ENCODE results near the gene ZNF79.

Gene ZNF79

GRCh38 chr9:127404631-127405030 lies 19.6 kb upstream of the ZNF79 start:
- no peak for TF ChIP-seq CTCF (IDR thresholded peaks at IDR 0.05; ENCODE audit: insufficient read depth, low read depth, low read length, missing control alignments)
- no peak for DNase-seq (ENCODE audit: low read depth)
- H3K4me3 ChIP-seq (ENCODE audit: low read length), result no peak overlapping the region

GRCh38 chr9:127405344-127406125 lies 18.6 kb upstream of the ZNF79 start:
- no peak for TF ChIP-seq CTCF (IDR thresholded peaks at IDR 0.05; ENCODE audit: insufficient read depth, low read depth, low read length, missing control alignments)

GRCh38 chr9:127406799-127407491 lies 17.2 kb upstream of the ZNF79 start:
- no peak for DNase-seq (ENCODE audit: low read depth)
- TF ChIP-seq CTCF (IDR thresholded peaks at IDR 0.05; ENCODE audit: insufficient read depth, low read depth, low read length, missing control alignments), result no peak
- H3K4me3 ChIP-seq (ENCODE audit: low read length), result no peak overlapping the region

More at GRCh38 chr9:127405344-127406125, 18.6 kb upstream of the ZNF79 start:
- H3K4me3 ChIP-seq (ENCODE audit: low read length), result no peak overlapping the region
- DNase-seq (ENCODE audit: low read depth), result no peak

- DNase-seq (ENCODE audit: low read depth), result no peak
- no peak for TF ChIP-seq CTCF (IDR thresholded peaks at IDR 0.05; ENCODE audit: insufficient read depth, low read depth, low read length, missing control alignments)
- H3K4me3 ChIP-seq (ENCODE audit: low read length), result no peak overlapping the region
Measured at GRCh38 chr9:127407492-127407843, 16.7 kb upstream of the ZNF79 start.

GRCh38 chr9:127411122-127411521 lies 13.1 kb upstream of the ZNF79 start:
- no peak for TF ChIP-seq CTCF (IDR thresholded peaks at IDR 0.05; ENCODE audit: insufficient read depth, low read depth, low read length, missing control alignments)
- DNase-seq (ENCODE audit: low read depth), result no peak
- H3K4me3 ChIP-seq (ENCODE audit: low read length), result no peak overlapping the region

GRCh38 chr9:127415141-127415540 lies 9.0 kb upstream of the ZNF79 start:
- no peak for TF ChIP-seq CTCF (IDR thresholded peaks at IDR 0.05; ENCODE audit: insufficient read depth, low read depth, low read length, missing control alignments)
- no peak for DNase-seq (ENCODE audit: low read depth)
- H3K4me3 ChIP-seq (ENCODE audit: low read length), result no peak overlapping the region
